DMS114 treated with DMSO at 0.1 percent for 48 hours (cell line): ENCODE data around the gene XYLT1.

ENCODE experiments used
- DNase-seq: peaks from one replicate; lab custom pipeline; 2025; ENCODE audit not compliant: unreplicated experiment; lab: John Stamatoyannopoulos, UW

The XYLT1 gene

DNA sequence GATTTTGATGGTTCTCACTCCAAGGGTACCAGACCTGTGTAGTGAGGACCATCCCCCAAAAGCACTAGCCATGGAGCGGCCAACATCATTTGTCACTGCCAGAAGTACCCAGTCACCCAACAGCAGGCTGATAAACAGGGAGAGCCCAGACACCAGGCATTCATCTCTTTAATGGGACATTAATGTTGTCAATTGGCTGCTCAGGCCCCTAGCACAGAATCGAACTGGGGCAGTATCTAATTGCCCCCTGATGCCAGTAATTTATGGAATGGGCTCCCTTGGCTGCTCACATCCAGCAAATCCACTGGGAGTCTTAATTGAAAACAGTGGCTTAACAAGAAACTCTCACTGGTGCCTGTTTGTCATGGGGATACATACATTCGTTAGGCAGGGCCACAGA is 344.6 kb downstream of the XYLT1 start:
- no peak for DNase-seq

DNA sequence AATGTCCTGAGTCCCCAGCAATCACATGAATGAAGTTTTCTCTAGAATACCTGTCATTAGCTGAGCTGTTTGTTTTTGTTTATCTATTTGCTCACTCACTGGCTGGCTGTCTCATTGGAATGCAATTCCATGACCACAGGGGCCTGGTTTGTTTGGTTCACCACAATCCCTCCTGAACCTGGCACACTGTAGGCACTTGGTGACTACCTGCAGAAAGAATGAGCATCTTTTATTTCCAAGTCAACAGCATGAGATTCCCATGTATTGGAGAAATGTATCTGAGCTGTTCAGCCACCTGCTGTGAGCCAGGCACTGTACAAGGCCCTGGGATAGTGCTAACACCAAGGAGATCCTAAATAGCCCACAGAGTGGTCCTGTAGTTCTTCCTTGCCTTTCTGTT is 345.1 kb downstream of the XYLT1 start:
- no peak for DNase-seq

DNA sequence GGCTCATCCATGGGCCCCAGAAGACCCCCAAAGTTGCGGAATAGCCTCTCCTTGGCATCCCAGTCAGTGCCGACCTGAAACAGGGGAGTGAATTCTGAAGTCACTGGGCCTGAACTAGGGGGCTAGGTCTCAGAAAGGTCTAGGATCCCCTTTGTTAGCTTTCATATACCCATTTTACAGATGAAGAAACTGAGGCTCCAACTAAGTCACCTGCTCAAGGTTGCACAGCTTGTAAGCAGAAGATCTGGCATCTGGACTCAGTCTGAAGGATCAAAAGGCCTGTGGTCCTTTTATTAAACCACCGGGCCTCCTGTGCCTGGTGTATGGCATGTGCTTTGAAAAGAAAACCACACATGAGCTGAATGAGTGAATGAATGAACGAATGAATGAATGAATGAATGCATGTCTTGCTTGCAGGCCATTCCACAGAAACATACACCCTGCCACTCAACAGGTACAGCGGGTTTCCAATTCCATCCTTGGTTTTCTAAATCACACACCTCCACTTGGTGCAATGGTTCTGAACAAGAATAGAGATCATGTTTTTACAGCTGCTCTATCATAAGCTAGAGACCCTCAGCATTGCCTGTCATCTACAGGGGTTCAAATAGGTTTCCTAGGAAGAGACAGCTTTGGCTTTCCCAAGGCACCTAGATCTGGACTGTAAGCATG is 352.7 kb downstream of the XYLT1 start:
- DNase-seq = no peak

DNA sequence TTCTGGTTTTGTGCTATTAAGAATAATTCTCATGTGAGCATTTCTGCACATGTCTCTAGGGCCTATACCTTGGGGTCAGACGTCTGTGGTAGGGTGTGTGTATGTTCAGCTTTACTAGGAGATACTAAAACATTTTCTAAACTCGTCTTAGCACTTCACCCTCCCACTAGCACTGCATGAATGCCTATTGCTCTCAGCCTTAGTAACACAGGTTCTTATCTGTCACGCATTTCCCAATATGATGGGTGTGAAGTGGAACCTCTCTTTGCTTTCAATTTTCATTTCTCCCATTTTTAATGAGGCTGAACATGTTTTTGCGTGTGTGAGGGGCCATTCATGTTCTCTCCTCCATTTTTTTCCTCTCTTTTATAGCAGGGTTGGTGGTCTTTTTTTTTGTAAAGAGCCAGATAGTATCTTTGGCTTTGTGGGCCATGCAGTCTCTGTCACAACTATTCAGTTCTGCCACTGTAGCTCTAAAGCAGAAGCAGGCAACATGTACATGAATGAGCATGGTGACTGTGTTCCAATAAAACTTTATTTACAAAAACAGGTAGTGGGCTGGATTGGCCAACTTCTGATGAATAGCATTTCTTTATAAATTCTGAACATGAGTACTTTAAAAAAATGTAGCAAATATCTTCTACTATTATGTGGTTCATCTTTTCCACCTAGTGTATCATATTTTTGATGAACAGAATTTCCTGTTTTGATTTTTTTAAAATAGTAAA is 354.0 kb downstream of the XYLT1 start:
- no peak for DNase-seq

DNA sequence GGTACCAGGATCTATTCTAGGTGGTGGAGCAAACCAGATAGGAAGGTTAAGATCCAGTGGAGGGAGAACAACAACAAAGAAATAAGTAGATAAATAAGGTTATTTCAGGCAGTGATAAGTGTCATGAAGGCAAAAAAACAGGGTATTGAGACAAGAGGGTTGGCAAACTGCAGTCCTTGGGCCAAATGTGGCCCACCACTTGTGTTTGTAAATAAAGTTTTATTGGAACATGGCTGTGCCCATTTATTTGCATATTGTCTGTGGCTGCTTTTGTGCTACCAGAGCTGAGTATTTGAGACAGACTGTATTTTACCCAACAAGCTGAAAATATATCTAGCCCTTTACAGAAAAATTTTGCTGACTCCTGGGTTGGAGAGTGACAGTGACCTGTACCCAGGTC is 361.3 kb downstream of the XYLT1 start:
- no peak for DNase-seq

DNA sequence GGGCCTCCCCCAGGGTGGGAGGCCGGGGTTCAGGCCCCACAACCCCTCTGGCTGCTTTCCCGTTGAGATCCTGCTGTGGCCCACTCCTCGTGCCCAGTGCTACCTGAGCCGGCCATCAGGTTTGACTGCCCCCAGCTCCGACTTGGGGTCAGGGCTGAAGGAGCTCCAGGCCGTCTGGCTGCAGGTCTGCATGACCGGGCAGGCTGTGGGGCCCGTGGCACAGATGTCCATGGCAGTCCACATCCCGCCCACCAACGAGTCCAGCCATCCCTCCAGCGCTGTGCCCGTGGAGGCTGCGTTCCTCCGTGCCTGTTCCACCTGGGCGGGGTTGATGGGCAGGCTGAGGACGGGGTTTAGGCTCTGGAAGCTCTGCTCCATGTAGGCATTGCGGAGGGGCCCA is 362.2 kb downstream of the XYLT1 start:
- no peak for DNase-seq

DNA sequence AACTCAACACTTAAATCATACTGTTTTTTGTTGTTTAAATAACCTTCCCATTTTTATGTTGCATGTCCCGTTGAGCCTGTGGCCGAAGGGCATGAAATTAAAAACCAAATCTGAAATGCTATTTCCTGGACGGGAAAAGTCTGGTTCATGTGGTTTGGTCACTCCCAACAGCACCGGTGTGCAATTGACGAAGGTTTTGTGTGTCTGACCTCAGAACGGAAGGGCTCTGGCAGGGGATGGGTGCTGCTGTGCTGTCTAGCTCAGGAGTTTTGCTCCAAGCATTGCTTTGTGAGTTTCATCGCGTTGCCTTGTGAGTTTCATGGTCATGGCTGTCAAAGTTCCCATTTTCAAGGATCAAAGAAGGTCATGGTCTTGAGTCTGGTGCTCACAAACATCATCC is 363.3 kb downstream of the XYLT1 start:
- no peak for DNase-seq

DNA sequence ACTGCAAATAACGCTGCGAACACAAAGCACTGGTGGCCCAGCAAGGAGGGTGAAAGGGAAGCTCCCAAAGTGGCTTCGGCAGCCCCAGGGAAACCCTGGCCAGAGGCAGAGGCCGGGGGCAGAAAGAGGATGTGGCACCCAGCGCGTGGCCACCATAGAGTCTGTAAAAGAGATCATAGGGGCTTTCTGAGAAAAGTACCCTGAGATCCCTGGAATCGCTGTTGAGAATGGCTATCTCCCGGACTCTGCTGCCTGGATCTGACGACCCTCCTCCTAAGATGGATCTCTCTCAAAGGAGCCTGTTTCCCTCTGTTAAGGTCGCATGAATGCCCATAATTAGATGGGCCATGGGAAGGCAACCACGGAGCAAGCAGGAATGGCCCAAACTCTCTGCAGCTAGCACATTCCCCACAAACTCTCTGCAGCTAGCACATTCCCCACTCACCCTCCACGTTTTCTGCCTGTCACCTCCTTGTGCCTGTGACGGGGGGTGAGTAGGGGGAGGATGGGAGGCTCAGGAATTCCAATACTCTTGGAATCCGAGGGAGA is 364.4 kb downstream of the XYLT1 start:
- no peak for DNase-seq

DNA sequence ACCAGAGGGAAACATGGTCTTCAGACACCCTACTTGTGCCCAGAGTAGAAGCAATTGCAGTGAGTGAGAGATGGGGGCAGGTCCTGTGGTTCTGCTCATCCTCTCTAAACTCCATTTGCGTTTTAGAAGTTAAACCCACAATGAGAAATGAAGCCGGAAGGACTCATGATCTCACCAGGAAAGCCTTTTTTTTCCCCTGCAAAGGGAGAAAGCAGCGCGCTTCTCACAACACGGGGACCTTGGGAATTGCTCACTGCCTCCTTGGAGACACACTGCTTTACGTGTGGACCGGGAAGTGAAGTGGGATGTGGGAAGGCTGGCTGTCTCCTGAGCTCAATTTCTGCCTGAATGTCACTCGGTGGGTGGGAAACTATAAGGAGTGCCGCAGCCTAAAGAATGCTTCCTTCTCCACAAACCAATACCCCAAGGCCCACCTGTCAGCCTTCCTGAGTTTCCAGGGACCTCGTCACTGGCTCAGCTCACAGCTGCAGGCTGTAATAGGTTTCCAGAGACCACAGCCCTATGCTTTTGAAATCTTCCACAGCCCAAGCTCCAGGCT is 365.4 kb downstream of the XYLT1 start:
- DNase-seq = no peak

DNA sequence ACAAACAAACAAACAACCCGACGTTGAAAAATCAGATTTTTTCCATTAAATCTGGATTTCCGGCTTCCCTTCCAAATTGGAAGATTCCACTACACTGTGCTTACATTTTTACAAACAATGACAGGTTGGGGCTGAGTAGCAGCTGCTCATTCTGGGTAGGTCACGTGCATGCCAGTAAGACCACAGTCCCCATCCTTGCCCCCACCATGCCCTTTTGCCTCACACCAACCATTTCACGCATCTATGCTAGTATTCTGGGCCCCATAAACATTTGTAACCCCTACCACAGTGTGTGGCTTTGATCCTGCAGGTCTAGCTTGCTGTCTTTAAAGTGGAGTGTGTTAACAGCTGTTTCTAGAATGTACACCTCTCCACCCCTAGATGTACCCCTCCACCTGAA is 366.1 kb downstream of the XYLT1 start:
- DNase-seq = no peak

DNA sequence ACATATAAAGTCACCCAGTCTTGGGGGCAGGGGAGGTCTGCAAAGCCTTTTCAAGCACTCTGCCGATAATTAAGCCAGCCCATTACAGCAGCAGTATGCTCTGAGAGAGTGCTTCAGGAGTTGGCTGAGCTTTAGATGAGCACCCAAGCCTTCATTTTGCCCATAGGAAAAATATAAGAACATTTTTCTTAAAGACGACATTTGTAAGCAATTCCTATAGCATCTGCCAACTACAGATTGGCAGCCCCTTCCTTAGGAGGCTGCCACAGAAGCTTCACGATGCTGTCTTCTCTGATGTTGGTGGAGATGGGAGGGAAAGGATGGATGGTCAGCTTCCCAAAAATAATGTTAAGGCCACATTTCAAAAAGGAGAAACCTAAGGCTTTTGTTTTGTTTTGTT is 367.5 kb downstream of the XYLT1 start:
- no peak for DNase-seq

DNA sequence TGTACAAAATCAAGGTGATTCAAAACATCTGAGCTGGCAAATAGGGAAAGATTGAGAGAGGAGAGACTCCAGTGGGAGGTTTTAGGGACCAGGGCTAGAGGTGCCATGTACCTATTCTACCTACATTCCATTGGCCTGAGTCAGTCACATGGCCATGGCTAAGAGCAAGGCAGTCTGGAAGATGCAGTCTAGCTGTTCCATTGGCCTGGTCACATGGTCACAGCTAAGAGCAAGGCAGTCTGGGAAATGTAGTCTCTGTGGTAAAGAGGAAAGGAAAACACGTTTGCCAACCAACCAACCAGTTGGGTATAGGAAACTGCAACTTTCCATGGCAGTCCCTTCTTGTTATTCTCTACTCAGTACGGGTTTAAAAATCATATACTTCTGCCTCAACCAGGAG is 369.1 kb downstream of the XYLT1 start:
- no peak for DNase-seq

DNA sequence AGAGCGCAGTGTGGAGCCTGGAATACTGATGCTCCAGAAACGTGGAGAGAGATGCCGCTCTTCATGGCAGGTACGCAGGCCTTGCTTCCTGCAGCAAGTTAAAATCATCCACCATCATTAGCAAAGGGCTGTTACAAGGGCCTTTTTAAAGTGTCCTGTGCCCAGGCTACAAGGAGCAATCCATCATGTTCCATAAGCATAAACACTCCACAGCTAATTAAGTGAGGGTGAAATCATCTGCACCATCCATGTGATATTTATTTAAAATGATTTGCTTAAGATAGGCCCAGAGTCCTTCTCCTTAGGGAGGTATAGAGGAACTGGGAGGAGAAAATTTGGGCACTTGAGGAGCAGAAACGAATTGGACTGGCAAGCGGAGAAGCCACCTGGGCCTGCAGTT is 372.1 kb downstream of the XYLT1 start:
- no peak for DNase-seq

DNA sequence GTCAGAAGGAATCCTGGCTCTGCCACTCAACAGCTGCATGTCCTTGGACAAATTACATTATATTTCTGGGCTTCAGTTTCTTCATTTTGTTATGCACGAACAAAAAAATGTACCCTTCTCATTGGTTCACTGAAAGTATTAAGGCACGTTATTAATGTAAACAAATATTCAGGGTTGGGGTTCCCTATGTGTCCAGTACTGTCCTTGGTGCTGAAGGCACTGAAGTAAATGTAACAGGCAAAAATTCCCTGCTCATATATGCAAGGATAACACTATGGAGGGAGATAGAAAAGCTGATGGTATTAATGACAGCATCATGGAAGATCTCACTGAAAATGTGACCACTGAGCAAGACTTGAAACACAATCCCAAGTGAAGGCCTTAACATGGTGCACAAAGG is 386.6 kb downstream of the XYLT1 start:
- DNase-seq = no peak

DNA sequence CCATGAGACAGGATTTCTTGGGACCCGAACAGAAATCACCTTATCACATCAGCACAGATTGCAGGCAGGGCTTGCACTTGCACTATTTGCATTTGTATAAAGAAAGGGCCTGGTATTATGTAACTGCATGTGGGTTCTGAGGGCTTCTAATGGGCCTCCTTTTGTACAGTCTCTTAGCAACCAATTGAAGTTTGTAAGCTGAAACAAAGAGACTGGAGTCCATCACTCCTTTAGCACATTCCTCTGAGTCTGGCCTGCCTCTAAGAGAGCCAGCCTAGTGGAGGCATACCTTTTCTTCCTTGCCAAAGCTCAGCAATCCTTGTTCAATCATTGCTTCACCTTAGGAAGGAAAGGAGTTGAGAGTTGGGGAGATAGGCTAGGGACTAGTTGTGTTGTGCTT is 387.1 kb downstream of the XYLT1 start:
- no peak for DNase-seq

DNA sequence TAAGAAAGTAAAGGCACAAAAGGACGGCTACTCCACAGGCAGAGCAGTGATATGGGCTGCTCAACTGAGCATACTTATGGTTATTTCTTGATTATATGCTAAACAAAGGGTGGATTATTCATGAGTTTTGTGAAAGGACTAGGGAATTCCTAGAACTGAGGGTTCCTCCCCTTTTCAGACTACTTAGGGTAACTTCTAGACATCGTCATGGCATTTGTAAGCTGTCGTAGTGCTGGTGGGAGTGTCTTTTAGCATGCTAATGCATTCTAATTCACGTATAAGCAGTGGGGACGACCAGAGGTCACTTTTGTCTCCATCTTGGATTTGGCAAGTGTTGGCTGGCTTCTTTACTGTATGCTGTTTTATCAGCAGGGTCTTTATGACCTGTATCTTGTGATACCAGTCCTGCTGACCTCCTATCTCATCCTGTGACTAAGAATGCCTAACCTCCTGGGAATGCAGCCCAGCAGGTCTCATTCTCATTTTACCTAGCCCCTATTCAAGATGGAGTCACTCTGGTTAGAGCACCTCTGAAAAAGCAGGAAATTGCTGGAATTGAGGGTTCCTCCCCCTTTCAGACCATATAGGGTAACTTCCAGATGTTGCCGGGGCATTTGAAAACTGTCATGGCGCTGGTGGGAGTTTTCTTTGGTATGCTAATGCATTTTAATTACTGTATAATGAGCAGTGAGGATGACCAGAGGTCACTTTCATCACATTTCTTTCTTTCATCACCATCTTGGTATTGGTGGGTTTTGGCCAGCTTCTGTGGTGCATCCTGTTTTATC is 388.5 kb downstream of the XYLT1 start:
- no peak for DNase-seq

DNA sequence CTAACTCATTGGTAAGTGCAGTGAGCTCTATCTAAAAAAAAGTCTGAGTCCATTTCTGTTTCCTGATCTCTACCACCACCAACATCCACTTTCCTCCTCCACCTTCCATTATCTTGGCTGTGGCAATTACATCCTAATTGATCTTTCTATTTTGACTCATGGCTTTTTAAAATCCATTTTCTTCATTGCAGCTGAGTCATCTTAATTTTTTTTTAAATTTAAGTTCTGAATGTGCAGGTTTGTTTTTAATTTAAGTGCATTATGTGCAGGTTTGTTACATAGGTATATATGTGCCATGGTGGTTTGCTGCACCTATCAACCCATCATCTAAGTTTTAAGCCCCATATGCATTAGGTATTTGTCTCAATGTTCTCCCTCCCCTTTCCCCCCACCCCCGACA is 390.7 kb downstream of the XYLT1 start:
- DNase-seq = no peak

DNA sequence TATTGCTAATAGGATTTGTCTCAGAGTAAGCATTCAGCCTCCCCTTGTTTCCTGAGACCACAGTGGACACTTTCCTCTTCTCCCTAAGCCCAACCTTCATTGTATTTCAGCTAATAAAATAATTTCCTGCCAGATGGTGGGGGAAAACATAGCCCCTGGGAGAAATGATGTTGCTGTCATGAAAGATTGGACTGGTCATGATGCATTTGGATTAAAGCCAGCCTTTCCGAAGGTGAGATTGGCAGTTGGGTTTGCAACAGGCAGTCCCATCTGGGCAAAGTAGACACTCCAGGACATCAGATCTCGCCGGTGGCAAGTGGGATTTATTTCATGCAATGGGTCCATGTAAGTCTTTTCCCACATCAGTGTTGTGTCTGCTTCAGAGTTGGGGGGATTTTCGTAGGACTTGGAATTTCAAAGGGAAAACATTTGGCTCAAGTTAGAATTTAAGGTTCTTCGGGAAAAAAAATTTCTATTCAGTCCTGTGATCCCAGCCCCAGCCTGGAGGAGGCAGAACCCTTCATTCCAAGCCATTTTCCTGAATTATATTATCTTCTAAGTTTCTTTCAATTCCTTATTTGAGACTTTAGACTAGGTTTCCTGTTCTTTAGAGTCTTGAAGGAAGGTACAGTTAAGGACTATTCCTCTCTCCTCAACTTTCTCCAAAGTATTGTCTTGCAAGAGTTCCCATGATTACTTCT is 391.7 kb downstream of the XYLT1 start:
- DNase-seq = no peak

DNA sequence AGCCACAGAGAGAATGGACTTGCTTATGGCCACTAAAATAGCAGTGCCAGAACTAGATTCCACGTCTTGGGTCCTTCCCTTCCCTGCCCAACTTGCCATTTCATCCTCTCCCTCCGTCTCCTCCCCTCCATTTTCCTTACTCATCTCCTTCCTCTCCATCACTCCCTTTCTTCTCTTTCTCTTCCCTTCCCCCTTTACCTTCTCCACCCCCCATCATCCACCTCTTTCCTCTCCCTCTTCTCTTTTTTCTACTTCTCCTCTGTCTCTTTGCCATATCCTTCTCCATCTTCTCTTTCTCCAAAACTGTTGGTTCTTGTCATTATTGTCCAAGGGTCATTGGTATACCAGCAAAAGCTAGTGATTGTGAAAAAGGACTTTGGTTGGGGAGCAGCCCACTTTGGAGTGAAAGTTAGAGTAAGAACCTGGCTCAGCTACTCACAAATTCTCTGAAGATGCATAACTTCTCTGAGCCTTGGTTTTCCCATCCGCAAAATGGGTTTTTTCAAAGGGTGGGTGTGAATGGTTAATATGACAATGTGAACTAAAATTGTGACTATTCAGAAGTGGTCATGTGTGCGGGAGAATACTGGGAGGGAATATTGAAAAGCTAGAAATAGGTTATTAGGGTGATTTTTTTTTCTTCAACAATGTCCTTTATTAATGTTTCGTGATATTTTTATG is 393.8 kb downstream of the XYLT1 start:
- no peak for DNase-seq

DNA sequence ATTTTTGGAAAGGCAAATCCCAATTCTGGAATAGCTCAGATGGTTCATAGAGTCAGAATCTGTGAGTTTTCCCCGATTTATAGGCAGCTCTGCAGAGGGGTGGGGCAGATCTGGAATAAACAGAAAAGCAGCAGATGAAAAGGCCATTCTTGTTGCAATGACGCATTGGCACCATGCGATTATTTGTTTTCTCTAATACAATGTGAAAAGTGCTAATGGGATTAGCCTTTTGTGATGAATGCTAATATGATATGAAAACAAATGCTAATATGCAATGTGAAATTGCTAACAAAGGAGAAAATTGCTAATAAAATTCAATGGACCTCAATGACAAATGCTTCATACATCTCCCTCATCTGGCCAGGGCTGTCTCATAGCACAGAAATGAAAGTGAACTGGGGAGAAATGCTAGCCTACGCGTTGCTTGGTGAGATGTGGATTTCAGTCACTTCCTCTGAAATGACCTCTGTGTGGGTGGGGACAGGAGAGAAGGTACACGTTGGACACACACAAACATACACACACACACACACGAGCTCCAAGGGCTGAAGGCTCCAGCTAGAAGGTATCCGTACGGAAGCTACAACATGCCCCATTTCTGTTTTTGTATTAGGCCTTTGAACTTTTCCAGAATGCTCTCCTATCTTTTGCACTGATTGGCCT is 394.5 kb downstream of the XYLT1 start:
- no peak for DNase-seq
